ENCODE results near the gene CPVL.

- TF ChIP-seq CTCF (conservative IDR thresholded peaks at IDR 0.05; ENCODE audit: low read depth, low read length) (no peak), POLR2A (IDR thresholded peaks at IDR 0.05; ENCODE audit: low read depth, low read length) (no peak), SMC3 (IDR thresholded peaks at IDR 0.05; ENCODE audit: low read depth, low read length) (no peak), USF2 (IDR thresholded peaks at IDR 0.05; ENCODE audit: low read depth, low read length) (no peak), RCOR1 (IDR thresholded peaks at IDR 0.05; ENCODE audit: insufficient replicate concordance, low read length) (no peak), RAD21 (IDR thresholded peaks at IDR 0.05; ENCODE audit: low read length) (no peak), MAZ (IDR thresholded peaks at IDR 0.05; ENCODE audit: borderline replicate concordance, low read depth, low read length) (no peak), CEBPB (IDR thresholded peaks at IDR 0.05; ENCODE audit: low read depth, low read length) (no peak), MXI1 (IDR thresholded peaks at IDR 0.05; ENCODE audit: borderline replicate concordance, low read depth, low read length) (no peak)
Measured at GRCh38 chr7:29017713-29018112, 128.6 kb downstream of the CPVL start.

Measured in IMR-90 (cell line).